ENCODE data around the gene GHRH.

GHRH gene, protein sequence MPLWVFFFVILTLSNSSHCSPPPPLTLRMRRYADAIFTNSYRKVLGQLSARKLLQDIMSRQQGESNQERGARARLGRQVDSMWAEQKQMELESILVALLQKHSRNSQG

GRCh38 chr20:37261714-37262113, at the start of gene GHRH:
Gene GHRH, minus strand, starts transcription at chr20:37261814. Its CDS starts 4,925 bp downstream, at chr20:37256889.
- DNase-seq = no peak

- no peak for DNase-seq
Observed at GRCh38 chr20:37310951-37311350, 49.3 kb upstream of the GHRH start.

DNA sequence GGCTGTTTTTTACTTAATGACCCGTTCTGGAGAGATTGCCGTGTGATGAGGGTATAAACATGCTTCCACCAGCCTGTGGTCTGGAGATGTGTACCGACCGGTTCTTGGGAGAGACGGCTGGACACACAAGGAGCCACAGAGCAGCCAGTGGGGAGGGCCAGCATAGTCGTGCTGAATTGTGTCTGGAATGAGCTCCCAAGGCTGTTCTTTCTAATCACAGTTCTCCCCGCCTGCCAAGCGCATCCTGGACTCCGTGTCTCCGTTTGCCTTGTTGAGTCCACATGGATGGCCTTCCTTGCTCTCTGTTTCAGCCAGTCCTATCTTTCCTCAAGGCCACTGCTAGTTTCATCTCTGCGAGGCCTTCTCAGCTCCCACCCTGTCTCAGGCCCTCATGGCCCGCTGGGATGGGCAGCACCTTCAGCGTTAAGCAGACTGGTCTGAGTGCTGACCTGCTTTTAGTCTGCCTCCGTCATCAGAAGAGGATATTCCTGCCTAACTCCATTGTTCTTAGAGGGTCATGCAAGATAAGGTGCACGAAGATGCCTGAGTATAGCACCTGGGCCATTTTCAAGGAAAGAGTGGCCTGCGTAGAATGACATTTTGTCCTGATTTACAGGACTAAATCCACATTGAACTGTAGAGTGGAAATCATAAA, 48.4 kb upstream of the GHRH start:
- no peak for DNase-seq

GRCh38 chr20:37309290-37309689, 47.7 kb upstream of the GHRH start:
- no peak for DNase-seq

DNA sequence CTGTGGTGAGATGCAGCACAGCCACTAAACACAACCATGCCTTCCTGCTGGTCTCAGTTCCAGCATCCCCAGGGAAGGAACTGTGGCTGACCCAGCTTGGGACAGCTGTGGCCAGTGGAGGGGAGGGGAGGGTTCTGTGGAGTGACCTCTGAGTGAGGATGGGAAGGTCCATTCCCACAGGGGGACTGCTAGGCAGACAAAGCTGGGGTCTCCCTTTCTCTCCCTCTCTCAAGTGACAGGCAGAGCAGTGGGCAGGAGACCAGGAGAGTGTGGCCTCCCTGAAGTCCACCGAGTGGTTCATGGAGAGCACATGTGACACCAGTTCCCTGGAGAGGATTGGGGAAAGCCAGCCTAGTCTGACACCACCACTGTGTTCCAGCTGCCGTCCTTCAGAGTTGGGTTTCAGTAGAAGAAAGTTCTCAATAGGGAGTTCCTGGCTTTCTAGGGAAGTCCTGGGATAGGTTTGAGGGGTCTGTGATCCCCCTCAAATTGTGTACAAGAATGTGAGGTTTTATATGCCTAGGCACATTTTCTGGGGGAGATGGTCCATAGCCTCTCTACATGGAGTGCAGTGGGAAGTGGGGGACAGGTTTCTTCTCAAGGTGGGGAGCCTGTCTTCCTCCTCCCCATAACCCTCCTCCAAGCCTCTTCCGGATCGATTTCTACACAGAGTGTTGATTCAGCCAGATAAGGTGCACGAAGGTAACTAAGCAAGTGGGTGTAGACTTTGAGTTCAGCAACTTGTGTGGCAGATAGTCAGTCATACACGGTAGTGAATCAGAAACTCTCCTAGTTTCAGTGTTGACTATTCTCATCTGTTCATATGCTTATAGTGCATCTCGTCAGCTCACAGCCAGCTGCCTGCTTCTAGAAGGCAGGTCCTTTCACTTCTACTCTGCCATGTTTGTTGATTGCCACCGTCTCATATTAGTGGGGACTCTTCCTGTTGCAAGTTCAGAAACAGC, 46.8 kb upstream of the GHRH start:
- DNase-seq = no peak

- DNase-seq = no peak
Observed at GRCh38 chr20:37305839-37306238, 44.2 kb upstream of the GHRH start.

DNA sequence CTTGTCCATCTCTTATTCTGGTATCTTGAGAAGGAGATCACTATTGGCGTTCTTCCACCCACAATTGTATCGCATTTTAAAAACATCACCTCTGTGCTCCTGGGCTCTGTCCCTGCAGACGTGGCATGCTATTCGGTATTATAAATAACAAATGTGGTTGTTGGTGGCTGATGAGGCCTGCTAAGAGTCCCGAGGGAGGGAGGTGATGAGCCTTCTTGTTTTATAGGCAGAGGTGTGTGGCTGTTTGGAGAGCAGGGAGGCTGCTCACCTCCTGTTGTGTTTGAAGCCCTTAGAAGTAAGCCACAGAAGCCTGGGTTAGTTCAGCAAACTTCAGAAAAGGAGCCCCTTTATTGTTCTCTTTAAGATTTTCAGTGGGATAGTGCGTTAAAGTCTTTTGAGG, 43.5 kb upstream of the GHRH start:
- DNase-seq = no peak

- no peak for DNase-seq
Observed at GRCh38 chr20:37303637-37304036, 42.0 kb upstream of the GHRH start.

- DNase-seq = no peak
Observed at GRCh38 chr20:37302981-37303380, 41.4 kb upstream of the GHRH start.

- DNase-seq = no peak
Observed at GRCh38 chr20:37301558-37301957, 39.9 kb upstream of the GHRH start.

DNA sequence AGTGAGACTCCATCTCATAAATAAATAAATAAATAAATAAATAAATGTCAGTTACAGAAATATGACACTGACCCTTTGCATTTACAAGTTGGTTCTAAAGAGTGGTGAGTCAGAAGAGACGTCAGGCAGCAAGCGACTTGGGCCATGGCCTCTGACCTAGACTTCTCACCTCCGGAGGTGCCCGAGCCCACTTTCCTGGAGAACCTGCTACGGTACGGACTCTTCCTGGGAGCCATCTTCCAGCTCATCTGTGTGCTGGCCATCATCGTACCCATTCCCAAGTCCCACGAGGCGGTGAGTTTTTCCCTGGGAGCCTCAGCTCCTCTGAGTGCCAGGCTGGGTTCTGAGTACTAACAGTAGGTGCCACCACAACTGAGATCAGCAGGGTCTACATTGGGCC, 39.5 kb upstream of the GHRH start:
- DNase-seq = no peak

- DNase-seq = peak in 12 of 51 donors; percentile 19 to 52 (median 34)
Observed at GRCh38 chr20:37299718-37300528, 38.3 kb upstream of the GHRH start.

GRCh38 chr20:37298190-37298939, 36.8 kb upstream of the GHRH start:
- no peak for DNase-seq

DNA sequence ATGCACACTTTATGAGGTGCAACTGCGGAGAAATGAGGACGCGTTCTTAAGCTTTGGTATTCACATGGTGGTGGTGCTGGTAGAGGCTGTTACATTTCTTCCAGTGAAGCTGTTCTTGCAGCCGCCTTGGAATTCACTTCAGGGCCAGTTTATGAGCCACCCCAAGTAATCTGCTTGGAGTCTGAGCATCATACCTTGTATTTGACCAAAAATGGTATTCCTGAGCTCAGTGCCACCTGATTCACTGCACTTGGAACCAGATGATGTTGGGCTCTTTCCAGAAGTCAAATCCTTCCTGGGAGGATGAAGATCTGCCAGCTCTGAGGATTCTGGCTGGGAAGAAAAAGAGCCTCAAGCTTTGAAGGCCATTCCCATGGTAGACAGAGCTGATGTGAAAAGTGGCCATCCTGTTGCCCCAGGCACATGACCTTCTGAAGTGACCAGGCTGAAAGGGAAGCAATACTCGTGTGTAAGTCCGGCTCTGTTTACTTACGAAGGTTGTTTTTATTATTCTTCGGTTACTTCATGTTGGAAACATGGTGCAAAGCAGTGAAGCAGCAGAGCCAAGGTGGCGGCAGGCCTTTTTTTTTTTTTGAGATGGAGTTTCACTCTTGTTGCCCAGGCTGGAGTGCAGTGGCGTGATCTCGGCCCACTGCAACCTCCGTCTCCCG, 35.6 kb upstream of the GHRH start:
- DNase-seq = no peak

DNA sequence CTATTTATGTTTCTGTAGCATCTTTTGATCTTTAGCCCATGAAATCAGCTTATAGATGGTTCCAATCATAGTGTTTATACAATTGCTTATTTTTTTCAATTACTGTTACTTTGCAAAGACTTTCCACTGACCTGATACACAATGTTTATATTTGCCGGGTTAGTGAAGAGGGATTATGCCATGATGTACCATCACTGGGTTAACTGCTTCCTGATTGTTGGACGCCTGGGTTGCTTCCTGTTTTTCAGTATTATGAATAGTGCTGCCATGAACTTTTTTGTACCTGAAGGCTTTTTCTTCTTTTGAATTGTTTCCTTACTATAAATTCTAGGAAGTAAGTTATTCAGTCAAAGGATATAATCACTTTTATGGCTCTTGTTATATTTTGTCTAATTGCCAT, 34.8 kb upstream of the GHRH start:
- no peak for DNase-seq

DNA sequence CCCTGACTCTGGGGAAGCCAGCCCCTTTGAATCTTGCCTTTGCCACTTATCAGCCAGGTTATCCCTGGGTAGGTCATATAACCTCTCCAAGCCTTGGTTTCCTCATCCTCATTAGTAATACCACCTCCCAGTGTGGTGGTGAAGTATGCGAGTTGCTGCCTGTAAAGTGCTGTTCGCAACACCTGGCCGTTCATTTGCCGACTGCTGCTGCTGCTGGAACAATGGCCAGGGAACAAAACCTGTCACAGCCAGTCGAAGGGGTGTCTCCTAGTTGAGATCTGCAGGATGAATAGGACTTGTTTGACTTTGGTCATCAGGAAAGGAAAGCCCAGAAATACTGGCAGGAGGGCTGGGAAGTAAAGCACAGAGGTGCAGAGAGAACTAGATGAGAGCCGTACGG, 34.0 kb upstream of the GHRH start:
- DNase-seq = no peak

DNA sequence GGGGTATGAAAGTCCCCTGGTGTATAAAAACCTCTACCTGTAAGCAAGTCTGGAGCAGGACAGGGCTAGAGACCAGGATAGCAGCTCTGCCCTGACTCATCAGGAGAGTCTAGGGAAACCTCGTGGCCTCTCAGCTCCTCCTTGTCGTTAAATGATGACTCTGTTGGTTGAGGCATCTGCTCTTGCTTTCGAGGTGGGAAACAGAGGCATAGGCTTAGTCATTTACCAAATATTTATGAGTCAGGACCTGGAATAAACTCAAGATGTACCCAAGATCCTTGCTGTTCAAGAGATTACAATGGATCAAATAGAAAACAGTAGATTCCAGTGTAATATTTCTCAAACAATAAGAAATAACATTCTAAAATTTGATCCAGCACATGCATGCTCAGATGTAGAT, 33.4 kb upstream of the GHRH start:
- peak in 2 of 51 donors; percentile 20 to 31 for DNase-seq

DNA sequence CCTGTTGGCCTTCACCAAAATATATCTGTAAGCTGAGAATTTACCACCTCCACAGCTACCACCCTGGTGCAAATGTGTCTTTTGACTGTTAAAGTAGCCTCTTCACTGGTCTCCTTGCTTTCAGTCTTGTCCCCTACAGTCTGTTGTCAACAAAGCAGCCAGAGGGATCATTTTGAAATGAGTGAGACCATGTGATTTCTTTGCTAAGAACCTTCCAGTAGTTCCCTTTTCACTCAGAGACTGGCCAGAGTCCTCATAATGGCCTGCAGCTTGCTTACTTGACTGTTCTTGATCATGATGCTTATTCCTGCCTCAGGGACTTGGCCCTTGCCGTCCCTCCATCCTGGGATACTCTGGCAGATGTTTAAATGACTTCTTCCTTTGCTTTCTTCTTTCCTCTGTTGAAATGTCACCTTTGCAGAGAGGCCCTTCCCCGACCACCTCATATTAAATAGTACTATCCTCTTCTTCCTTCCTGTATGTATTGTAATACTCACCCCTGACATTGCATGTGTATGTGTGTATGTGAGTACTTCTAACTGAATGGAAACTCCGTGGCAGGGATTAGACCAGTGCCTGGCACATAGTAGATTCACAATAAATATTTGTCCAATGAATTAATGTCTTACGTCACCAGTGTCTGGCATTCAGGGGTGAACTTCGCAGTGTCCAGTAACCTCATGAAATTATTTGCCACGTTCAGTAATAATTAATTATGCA, 32.8 kb upstream of the GHRH start:
- DNase-seq = no peak

GRCh38 chr20:37293301-37293943, 31.8 kb upstream of the GHRH start:
- no peak for DNase-seq

Data from hypothalamus (tissue), 51 donors.